Pancreas (tissue), 10 donors: ENCODE results near the gene KIFAP3. TPM values are rescaled to one million over a fixed set of nuclear protein-coding genes. Genes with fewer than 3 reads are reported as not detected.

Experiments
- ATAC-seq, 4 donors: fragments of 200-7000 bp; cut with Tn5 transposase; one replicate each; pipeline versions ENCODE4 v1.8.0 to v1.9.1; 2020; ENCODE audit warnings: mild to moderate bottlenecking in 4 of 4, moderate library complexity in 4 of 4
- DNase-seq, 6 donors: peaks; one replicate each; pipeline ENCODE4 v3.0.0-alpha.2; 2020
- FAIRE-seq: peaks from 2 replicates; lab custom pipeline; 2012; peaks lifted over from hg19 to GRCh38; lab: Jason Lieb, UNC
- H3K27ac ChIP-seq, 4 donors: fragments of 200-600 bp; sonication (generic); 1 replicate in 3 of 4; 2 replicates in 1 of 4; pipeline versions ENCODE4 v1.5.0 to v1.8.0; 2020
- H3K27me3 ChIP-seq, 4 donors: fragments of 200-600 bp; one replicate each; pipeline ENCODE4 v1.8.0; 2021
- H3K36me3 ChIP-seq, 3 donors: fragments of 200-600 bp; sonication (generic) in 1 of 3; one replicate each; pipeline versions ENCODE4 v1.5.0 to v1.8.0; 2020 to 2021
- H3K4me1 ChIP-seq, 3 donors: fragments of 200-600 bp; one replicate each; pipeline ENCODE4 v1.8.0; 2021
- H3K4me3 ChIP-seq, 4 donors: fragments of 200-600 bp; sonication (generic) in 2 of 4; one replicate each; pipeline versions ENCODE4 v1.5.0 to v1.8.0; 2020 to 2021
- H3K9me3 ChIP-seq, 4 donors: fragments of 200-600 bp; one replicate each; pipeline ENCODE4 v1.8.0; 2021
- WGBS, 2 donors: extraction: QIAGEN DNeasy Blood & Tissue Kit; methylation state at CpG; one replicate each; pipeline ENCODE4 v1.1.7; 2013; 5-methylcytosine and 5-hydroxymethylcytosine counted together
- intact Hi-C, 3 donors: fragments of 100-400 bp; cut with DNase I; formaldehyde crosslinking; loops; one replicate each; pipeline versions ENCODE4 v1.11.1 to v1.14.2; 2022
- polyA plus RNA-seq, 2 donors: library from polyadenylated mRNA; stranded (reverse); fragments of 200-250 nt; gene quantifications; one replicate each; pipeline ENCODE4 v1.2.3, GENCODE V29; 2013
- total RNA-seq, 6 donors: library from RNA; stranded (reverse); fragmentation: NEBNext Ultra II Directional in 4 of 6; extraction: Animal tissue kit (Norgen Biotek cat#: 25700) in 4 of 6; gene quantifications; one replicate each; pipeline versions ENCODE4 v1.2.1 to v1.2.4, GENCODE V29; 2021 to 2023
- TF ChIP-seq, protein P1 (sequence below), 4 donors: fragments of 200-600 bp; sonication (generic) in 3 of 4; IDR thresholded peaks; one replicate each; pipeline versions ENCODE4 v1.5.0 to v1.8.0; 2021; ENCODE audit warnings: antibody characterized with exemption in 4 of 4
- donor health status: healthy with polysubstance abuse.
- donor health status: DM: no; HTN: no; CAD: no; lungs with moderate emphysema.
- donor health status: DM: no; HTN: no; CAD: no.
- donor health status: control.
- donor health status: control.
- donor health status: Bipolar disorder and iron deficiency.
- donor health status: DM: yes; HTN: yes; CAD: no.
- donor health status: DM: no; HTN: no; CAD: no.
- donor health status: DM: no; HTN: no; CAD: no.
- donor health status: DM: yes; HTN: yes; CAD: no.

The KIFAP3 gene
- total and polyA plus RNA-seq, 8 donors, result 6.7 to 18.5 (median 11.6) TPM

DNA sequence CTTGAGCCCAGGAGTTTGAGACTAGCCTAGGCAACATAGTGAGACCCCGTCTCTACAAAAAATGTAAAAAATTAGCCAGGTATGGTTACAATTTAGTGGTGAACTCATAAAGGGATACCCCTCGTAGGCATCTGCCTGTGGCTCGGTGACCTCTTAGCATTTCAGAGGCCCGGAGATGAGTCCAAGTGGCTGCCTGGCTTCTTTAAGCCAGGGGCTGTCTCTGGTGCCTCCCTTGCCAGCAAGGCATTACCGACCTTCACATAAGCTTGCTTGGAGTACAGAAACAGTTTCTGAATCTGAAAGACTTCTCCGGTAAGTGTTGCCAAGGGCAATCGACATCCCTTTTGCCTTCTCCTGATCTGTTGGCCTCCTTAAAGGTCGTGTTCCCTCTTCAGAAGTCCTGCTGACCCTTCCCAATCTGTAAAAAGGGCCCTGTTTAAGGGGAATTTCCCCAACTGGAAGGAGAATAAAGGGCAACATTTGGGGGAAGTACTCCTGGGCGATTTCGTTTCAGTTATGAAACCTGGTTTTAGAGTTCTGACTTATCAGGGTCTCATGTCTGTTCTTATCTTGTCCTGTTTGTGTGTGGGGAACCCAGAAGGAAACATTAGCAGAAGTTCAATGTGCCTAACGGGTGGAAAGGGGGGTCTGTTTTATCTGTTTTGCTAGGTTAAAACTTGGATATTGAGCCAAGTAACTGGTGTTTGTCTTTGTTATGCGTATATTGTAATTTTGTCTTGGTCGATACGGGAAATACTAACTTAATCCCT is 32.9 kb downstream of the KIFAP3 start:
- peak overlapping the region in 1 of 4 donors; percentile 34 for H3K27ac ChIP-seq
- H3K4me3 ChIP-seq, result no peak overlapping the region
- ATAC-seq, result no peak
- H3K27me3 ChIP-seq, result no peaks in the 10 kb centered on the region
- no peaks in the 10 kb centered on the region for H3K4me1 ChIP-seq
- H3K9me3 ChIP-seq, result no peaks in the 10 kb centered on the region
- peaks cover 0 to 2% (median 0%) of the 10 kb centered on the region in 3 donors for H3K36me3 ChIP-seq
- TF ChIP-seq, protein P1, sequence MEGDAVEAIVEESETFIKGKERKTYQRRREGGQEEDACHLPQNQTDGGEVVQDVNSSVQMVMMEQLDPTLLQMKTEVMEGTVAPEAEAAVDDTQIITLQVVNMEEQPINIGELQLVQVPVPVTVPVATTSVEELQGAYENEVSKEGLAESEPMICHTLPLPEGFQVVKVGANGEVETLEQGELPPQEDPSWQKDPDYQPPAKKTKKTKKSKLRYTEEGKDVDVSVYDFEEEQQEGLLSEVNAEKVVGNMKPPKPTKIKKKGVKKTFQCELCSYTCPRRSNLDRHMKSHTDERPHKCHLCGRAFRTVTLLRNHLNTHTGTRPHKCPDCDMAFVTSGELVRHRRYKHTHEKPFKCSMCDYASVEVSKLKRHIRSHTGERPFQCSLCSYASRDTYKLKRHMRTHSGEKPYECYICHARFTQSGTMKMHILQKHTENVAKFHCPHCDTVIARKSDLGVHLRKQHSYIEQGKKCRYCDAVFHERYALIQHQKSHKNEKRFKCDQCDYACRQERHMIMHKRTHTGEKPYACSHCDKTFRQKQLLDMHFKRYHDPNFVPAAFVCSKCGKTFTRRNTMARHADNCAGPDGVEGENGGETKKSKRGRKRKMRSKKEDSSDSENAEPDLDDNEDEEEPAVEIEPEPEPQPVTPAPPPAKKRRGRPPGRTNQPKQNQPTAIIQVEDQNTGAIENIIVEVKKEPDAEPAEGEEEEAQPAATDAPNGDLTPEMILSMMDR (IDR thresholded peaks at IDR 0.05), result no peak
- intact Hi-C loops, result no loop called here
- no peak for DNase-seq
- FAIRE-seq, result no peak
- 91 to 92% methylated on average over 14 of the region's 14 CpGs for WGBS, 2 donors

DNA sequence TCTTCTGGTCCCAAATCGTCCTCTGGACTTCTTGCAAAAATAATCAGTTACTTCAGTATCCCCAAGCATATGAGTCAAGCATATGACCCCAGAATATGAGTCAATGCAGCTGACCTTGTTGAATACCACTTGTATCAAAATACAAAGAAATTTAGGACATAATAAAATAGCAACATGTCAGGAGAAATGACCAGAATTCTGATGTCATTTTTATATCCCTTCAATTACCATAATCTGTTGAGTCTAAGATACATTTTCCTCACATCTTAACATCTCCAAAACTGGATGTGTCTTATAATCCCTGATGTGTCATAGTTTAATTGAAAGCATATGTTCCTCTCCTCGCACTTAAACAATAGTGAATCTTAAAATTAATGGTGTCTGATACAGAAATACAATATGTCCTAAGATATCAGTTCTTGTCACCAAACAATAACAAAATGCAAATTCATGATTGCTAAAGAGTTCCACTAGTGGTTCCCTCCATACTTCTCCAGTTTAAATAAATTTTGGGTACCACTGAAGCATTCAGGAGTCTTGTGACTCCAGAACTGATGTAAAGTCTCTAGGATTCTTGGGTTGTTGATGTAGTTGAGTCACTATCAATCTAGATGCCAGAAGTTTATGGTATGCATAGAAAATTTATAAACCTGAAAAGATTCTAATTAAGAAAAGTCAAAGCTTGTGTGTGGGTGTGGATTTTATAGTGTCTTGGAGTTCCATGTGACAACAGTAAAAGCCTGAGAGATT is 41.8 kb downstream of the KIFAP3 start:
- 82 to 90% methylated on average over 2 of the region's 2 CpGs for WGBS, 2 donors
- intact Hi-C loops, result no loop called here
- H3K9me3 ChIP-seq, result no peaks in the 10 kb centered on the region
- ATAC-seq (no peak), FAIRE-seq (no peak), DNase-seq (no peak)
- no peak overlapping the region for H3K27ac ChIP-seq
- TF ChIP-seq, protein P1 (IDR thresholded peaks at IDR 0.05), result no peak
- H3K4me3 ChIP-seq, result no peak overlapping the region
- no peaks in the 10 kb centered on the region for H3K27me3 ChIP-seq
- no peaks in the 10 kb centered on the region for H3K4me1 ChIP-seq
- no peaks in the 10 kb centered on the region for H3K36me3 ChIP-seq

DNA sequence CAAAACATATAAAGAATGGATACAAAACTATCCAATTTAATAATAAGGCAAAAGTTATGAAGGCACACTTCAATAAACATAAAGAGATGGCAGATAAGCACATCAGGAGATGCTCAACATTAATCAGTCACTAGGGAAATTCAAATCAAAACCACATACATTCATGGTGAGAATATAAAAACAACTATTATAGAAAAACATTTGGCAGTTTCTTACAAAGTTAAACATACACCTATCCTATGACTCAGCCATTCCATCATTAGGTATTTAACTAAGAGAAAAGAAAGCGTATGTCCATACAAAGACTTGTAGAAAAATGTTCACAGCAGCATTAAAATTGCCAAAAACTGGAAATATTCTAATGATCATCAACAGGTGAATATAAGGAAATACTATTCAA is 44.3 kb downstream of the KIFAP3 start:
- Histone ChIP-seq H3K4me3 (no peak overlapping the region), H3K27me3 (no peaks in the 10 kb centered on the region), H3K4me1 (no peaks in the 10 kb centered on the region), H3K36me3 (no peaks in the 10 kb centered on the region), H3K9me3 (no peaks in the 10 kb centered on the region), H3K27ac (no peak overlapping the region)
- ATAC-seq (no peak), DNase-seq (no peak), FAIRE-seq (peak; percentile 37)
- TF ChIP-seq, protein P1 (IDR thresholded peaks at IDR 0.05), result no peak
- intact Hi-C loops, result no loop called here
- WGBS, 2 donors, result 97 to 100% methylated on average over 1 of the region's 1 CpG

DNA sequence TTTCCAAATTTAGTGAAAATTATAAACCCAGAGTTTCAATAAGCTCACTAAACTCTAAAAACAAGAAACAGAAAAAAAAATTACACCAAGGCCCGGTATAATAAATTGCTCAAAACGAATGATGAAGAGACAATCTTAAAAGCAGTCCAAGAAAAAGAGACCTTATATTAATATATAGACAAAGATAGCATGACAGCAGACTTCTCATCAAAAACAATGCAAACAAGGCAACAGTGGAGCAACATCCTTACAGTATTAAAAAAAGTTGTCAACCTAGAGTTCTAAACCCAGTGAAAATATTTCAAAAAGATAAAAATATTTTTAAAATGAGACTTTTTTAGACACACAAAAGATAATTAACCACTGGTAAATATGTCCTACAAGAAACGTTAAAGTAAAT is 46.7 kb downstream of the KIFAP3 start:
- Histone ChIP-seq H3K27ac (no peak overlapping the region), H3K4me1 (no peaks in the 10 kb centered on the region), H3K4me3 (no peak overlapping the region), H3K27me3 (no peaks in the 10 kb centered on the region), H3K36me3 (no peaks in the 10 kb centered on the region), H3K9me3 (no peaks in the 10 kb centered on the region)
- DNase-seq (no peak), FAIRE-seq (peak; percentile 43), ATAC-seq (no peak)
- TF ChIP-seq, protein P1 (IDR thresholded peaks at IDR 0.05), result no peak
- WGBS, 2 donors, result 89 to 92% methylated on average over 3 of the region's 3 CpGs
- intact Hi-C loops, result no loop called here
